Panc1 (cell line): Measurements from ENCODE around the gene EPHX1.

ENCODE experiments used
- CTCF ChIP-seq: fragments of 450-650 bp; IDR thresholded peaks from 2 replicates; pipeline ENCODE4 v1.5.1; 2017; ENCODE audit warnings: mild to moderate bottlenecking
- POLR2AphosphoS5 ChIP-seq: IDR thresholded peaks from 2 replicates; pipeline ENCODE4 v1.6.1; 2012; ENCODE audit warnings: mild to moderate bottlenecking, low read depth, low read length, moderate library complexity
- REST ChIP-seq, 2 experiments: IDR thresholded peaks; 2 replicates each; pipeline ENCODE4 v1.6.1; 2011 to 2012; ENCODE audit warnings: low read depth in 2 of 2, control low read depth in 1 of 2, low read length in 1 of 2, mild to moderate bottlenecking in 1 of 2, moderate library complexity in 1 of 2; ENCODE audit not compliant: insufficient read depth in 1 of 2
- SIN3A ChIP-seq: IDR thresholded peaks from 2 replicates; pipeline ENCODE4 v1.6.1; 2012; ENCODE audit warnings: low read depth, mild to moderate bottlenecking, low read length, moderate library complexity, borderline replicate concordance; ENCODE audit not compliant: insufficient read depth
- TCF7L2 ChIP-seq: IDR thresholded peaks from 2 replicates; pipeline ENCODE4 v1.6.1; 2011; ENCODE audit warnings: mild to moderate bottlenecking, low read depth, low read length, inconsistent platforms

- TF ChIP-seq CTCF (no peak), SIN3A (no peak), POLR2AphosphoS5 (no peak), REST (IDR thresholded peaks at IDR 0.05; ENCODE audit: insufficient read depth in 1 of 2, low read depth in 2 of 2, low read length in 1 of 2) (no peak), TCF7L2 (no peak)
These were observed 37.7 kb downstream of the EPHX1 start for GRCh38 chr1:225847610-225848009.
